Measurements from ENCODE around the gene SLC15A3.

- TF ChIP-seq CTCF (IDR thresholded peaks at IDR 0.05) (no peak), POLR2AphosphoS5 (IDR thresholded peaks at IDR 0.05) (no peak), POLR2A (IDR thresholded peaks at IDR 0.05; ENCODE audit: low read depth) (no peak)
Measured at GRCh38 chr11:60924906-60925853, 26.8 kb downstream of the SLC15A3 start.

Measured in esophagus muscularis mucosa (tissue), 3 donors.